H1 (cell line): ENCODE results near the gene SHOX. TPM values are rescaled to one million over a fixed set of nuclear protein-coding genes. Genes with fewer than 3 reads are reported as not detected.
A peak's percentile ranks its signal among the peaks of the same experiment; 100 is the strongest.

Experiments used
- CTCF ChIA-PET: fragments of 300-600 bp; sonication (Branson Sonifier 250); formaldehyde crosslinking; loops from one replicate; lab custom pipeline; 2021; ENCODE audit not compliant: partially characterized antibody; lab: Charles Lee
- POLR2A ChIA-PET: fragments of 300-600 bp; sonication (Branson Sonifier 250); formaldehyde crosslinking; loops from one replicate; lab custom pipeline; 2021; ENCODE audit warnings: inconsistent platforms; ENCODE audit not compliant: partially characterized antibody; lab: Charles Lee
- DNase-seq, 2 experiments: peaks; one replicate each; pipeline versions ENCODE4 v3.0.0 to v3.0.0-alpha.2; 2010 to 2022; ENCODE audit warnings: low spot score in 2 of 2, low read depth in 1 of 2, mixed read lengths in 1 of 2
- FAIRE-seq: peaks from 2 replicates; lab custom pipeline; 2011; peaks lifted over from hg19 to GRCh38; lab: Jason Lieb, UNC
- H2AFZ ChIP-seq: 2 replicates; pipeline ENCODE4 v1.8.1; 2012; ENCODE audit warnings: low read length, inconsistent platforms
- H2AK5ac ChIP-seq: 2 replicates; pipeline ENCODE4 v1.6.1; 2013; ENCODE audit warnings: low read depth, low read length
- H2BK120ac ChIP-seq: replicated peaks from 2 replicates; pipeline ENCODE3; 2013; ENCODE audit warnings: low read depth, low read length, inconsistent platforms
- H2BK12ac ChIP-seq: 2 replicates; pipeline ENCODE4 v1.6.1; 2013; ENCODE audit warnings: low read depth, low read length
- H2BK15ac ChIP-seq: 2 replicates; pipeline ENCODE4 v1.6.1; 2013; ENCODE audit warnings: low read length
- H2BK20ac ChIP-seq: 2 replicates; pipeline ENCODE4 v1.6.1; 2013; ENCODE audit warnings: low read length
- H2BK5ac ChIP-seq: 2 replicates; pipeline ENCODE4 v1.6.1; 2013; ENCODE audit warnings: low read depth, low read length
- H3K14ac ChIP-seq: 2 replicates; pipeline ENCODE4 v1.6.1; 2013; ENCODE audit warnings: inconsistent platforms; ENCODE audit not compliant: insufficient read length
- H3K18ac ChIP-seq: 2 replicates; pipeline ENCODE4 v1.6.1; 2013; ENCODE audit warnings: low read length; ENCODE audit errors: extremely low read depth
- H3K23ac ChIP-seq: 2 replicates; pipeline ENCODE4 v1.6.1; 2013; ENCODE audit warnings: inconsistent platforms; ENCODE audit not compliant: insufficient read length
- H3K23me2 ChIP-seq: 2 replicates; pipeline ENCODE4 v1.6.1; 2013; ENCODE audit warnings: low read depth, low read length
- H3K27ac ChIP-seq: 2 replicates; pipeline ENCODE4 v1.6.1; 2011; ENCODE audit warnings: low read depth, low read length, inconsistent platforms
- H3K27me3 ChIP-seq, 4 experiments: replicated peaks in 1 of 4; 1 replicate in 1 of 4; 2 replicates in 3 of 4; pipeline versions ENCODE4 v1.6.1 to v1.8.1; 2011 to 2013; ENCODE audit warnings: low read length in 3 of 4, mild to moderate bottlenecking in 3 of 4, inconsistent platforms in 2 of 4, mixed read lengths in 2 of 4, moderate library complexity in 1 of 4; ENCODE audit not compliant: control insufficient read depth in 3 of 4, insufficient read depth in 3 of 4; ENCODE audit errors: extremely low read depth in 1 of 4
- H3K36me3 ChIP-seq, 4 experiments: 2 replicates each; pipeline versions ENCODE4 v1.6.1 to v1.8.1; 2011 to 2013; ENCODE audit warnings: mild to moderate bottlenecking in 4 of 4, low read length in 3 of 4, moderate library complexity in 2 of 4, control low read depth in 1 of 4, inconsistent platforms in 1 of 4; ENCODE audit not compliant: insufficient read depth in 4 of 4, control insufficient read depth in 2 of 4
- H3K4ac ChIP-seq: replicated peaks from 2 replicates; pipeline ENCODE3; 2013; ENCODE audit warnings: low read length, low read depth, mixed read lengths, inconsistent platforms; ENCODE audit not compliant: insufficient read length
- H3K4me1 ChIP-seq, 4 experiments: replicated peaks in 1 of 4; 1 replicate in 1 of 4; 2 replicates in 3 of 4; pipeline versions ENCODE4 v1.6.1 to v1.8.1; 2011 to 2013; ENCODE audit warnings: low read length in 3 of 4, inconsistent platforms in 2 of 4, mixed read lengths in 1 of 4; ENCODE audit not compliant: insufficient read depth in 4 of 4, control insufficient read depth in 3 of 4
- H3K4me2 ChIP-seq, 2 experiments: 2 replicates each; pipeline versions ENCODE4 v1.6.1 to v1.8.1; 2011 to 2013; ENCODE audit warnings: low read depth in 2 of 2, low read length in 2 of 2, control low read depth in 1 of 2, inconsistent platforms in 1 of 2, mild to moderate bottlenecking in 1 of 2; ENCODE audit not compliant: insufficient read depth in 1 of 2
- H3K4me3 ChIP-seq, 4 experiments: fragments of 200-600, 300-600 bp in 1 of 4; sonication (generic), shearing (Covaris generic), sonication (Bioruptor Twin) in 1 of 4; 2 replicates each; pipeline versions ENCODE4 v1.5.1 to v1.8.1; 2011 to 2016; ENCODE audit warnings: low read length in 4 of 4, low read depth in 3 of 4, control low read depth in 2 of 4, inconsistent platforms in 2 of 4, mild to moderate bottlenecking in 2 of 4, mixed read lengths in 1 of 4, moderate library complexity in 1 of 4; ENCODE audit not compliant: insufficient read depth in 2 of 4; ENCODE audit errors: extremely low read depth in 1 of 4
- H3K56ac ChIP-seq: replicated peaks from 2 replicates; pipeline ENCODE3; 2013; ENCODE audit warnings: low read depth, mild to moderate bottlenecking, mixed read lengths, low read length, inconsistent platforms; ENCODE audit not compliant: insufficient read length
- H3K79me1 ChIP-seq: 2 replicates; pipeline ENCODE4 v1.6.1; 2013; ENCODE audit warnings: low read depth, low read length, control low read depth
- H3K79me2 ChIP-seq, 2 experiments: 2 replicates each; pipeline versions ENCODE4 v1.6.1 to v1.8.1; 2012 to 2013; ENCODE audit warnings: low read length in 2 of 2, mild to moderate bottlenecking in 2 of 2, inconsistent platforms in 1 of 2; ENCODE audit not compliant: insufficient read depth in 2 of 2, control insufficient read depth in 1 of 2
- H3K9ac ChIP-seq, 4 experiments: replicated peaks in 1 of 4; 1 replicate in 1 of 4; 2 replicates in 3 of 4; pipeline versions ENCODE4 v1.6.1 to v1.8.1; 2011 to 2013; ENCODE audit warnings: low read depth in 3 of 4, low read length in 3 of 4, control low read depth in 2 of 4, mild to moderate bottlenecking in 2 of 4, moderate library complexity in 2 of 4, inconsistent platforms in 1 of 4; ENCODE audit errors: extremely low read depth in 1 of 4
- H3K9me3 ChIP-seq, 2 experiments: 2 replicates each; pipeline versions ENCODE4 v1.6.1 to v1.8.1; 2012 to 2013; ENCODE audit warnings: mild to moderate bottlenecking in 2 of 2, moderate library complexity in 2 of 2, control low read depth in 1 of 2, inconsistent platforms in 1 of 2, low read depth in 1 of 2, low read length in 1 of 2, mixed read lengths in 1 of 2; ENCODE audit not compliant: insufficient read depth in 2 of 2
- H4K20me1 ChIP-seq, 2 experiments: replicated peaks in 1 of 2; 2 replicates each; pipeline versions ENCODE3 to v1.8.1; 2011 to 2013; ENCODE audit warnings: inconsistent platforms in 2 of 2, low read length in 2 of 2, mild to moderate bottlenecking in 1 of 2; ENCODE audit not compliant: insufficient read depth in 2 of 2, control insufficient read depth in 1 of 2
- H4K5ac ChIP-seq: 2 replicates; pipeline ENCODE4 v1.6.1; 2013; ENCODE audit warnings: low read length, low read depth, mixed read lengths, inconsistent platforms; ENCODE audit not compliant: insufficient read length
- H4K8ac ChIP-seq: 2 replicates; pipeline ENCODE4 v1.8.0; 2013; ENCODE audit warnings: mild to moderate bottlenecking, moderate library complexity, low read length, inconsistent platforms; ENCODE audit not compliant: insufficient read depth; ENCODE audit errors: extremely low read depth
- H4K91ac ChIP-seq: replicated peaks from 2 replicates; pipeline ENCODE3; 2013; ENCODE audit warnings: low read length, mixed read lengths, inconsistent platforms; ENCODE audit not compliant: insufficient read length
- CTBP2 ChIP-seq: IDR thresholded peaks from 2 replicates; pipeline ENCODE4 v1.7.0; 2011; ENCODE audit warnings: borderline replicate concordance, mild to moderate bottlenecking, moderate library complexity, mixed read lengths, low read length; ENCODE audit not compliant: insufficient read depth, insufficient read length
- EP300 ChIP-seq, 2 experiments: IDR thresholded peaks; 1 replicate in 1 of 2; 2 replicates in 1 of 2; pipeline ENCODE4 v1.6.1; 2011 to 2012; ENCODE audit warnings: low read depth in 2 of 2, low read length in 2 of 2, mild to moderate bottlenecking in 2 of 2, borderline replicate concordance in 1 of 2, inconsistent platforms in 1 of 2, moderate library complexity in 1 of 2
- EZH2 ChIP-seq: fragments of 200-600 bp; sonication (generic); IDR thresholded peaks from 2 replicates; pipeline ENCODE4 v1.7.1; 2012; ENCODE audit warnings: low read depth, mild to moderate bottlenecking, moderate library complexity, low read length, inconsistent platforms; ENCODE audit not compliant: severe bottlenecking
- JUND ChIP-seq: IDR thresholded peaks from 2 replicates; pipeline ENCODE4 v1.6.1; 2011; ENCODE audit warnings: mild to moderate bottlenecking, improper control_type of control experiment, low read length
- SP4 ChIP-seq: IDR thresholded peaks from 2 replicates; pipeline ENCODE4 v1.6.1; 2012; ENCODE audit warnings: low read length, inconsistent platforms
- SUZ12 ChIP-seq: fragments of 200-600 bp; sonication (generic); IDR thresholded peaks from 2 replicates; pipeline ENCODE4 v1.6.1; 2012; ENCODE audit warnings: mild to moderate bottlenecking, inconsistent platforms, low read length, moderate library complexity, mixed read lengths
- TAF7 ChIP-seq: optimal IDR thresholded peaks from 2 replicates; pipeline ENCODE3; 2011; ENCODE audit warnings: low read depth, mild to moderate bottlenecking, inconsistent platforms, low read length, moderate library complexity, borderline replicate concordance
- WGBS, 2 experiments: shearing (Covaris generic) in 1 of 2; methylation state at CpG; one replicate each; pipeline versions ENCODE4 v1.1.6 to v1.1.7; 2013 to 2015; ENCODE audit warnings: low lambda C conversion rate in 2 of 2, mixed read lengths in 2 of 2, inconsistent platforms in 1 of 2, low coverage in 1 of 2, missing lambda C conversion rate in 1 of 2; ENCODE audit not compliant: insufficient replicate concordance in 2 of 2, insufficient coverage in 1 of 2, insufficient read length in 1 of 2; ENCODE audit errors: extremely low coverage in 1 of 2, missing lambda C conversion rate in 1 of 2; 5-methylcytosine and 5-hydroxymethylcytosine counted together
- polyA plus RNA-seq, 7 experiments: library from polyadenylated mRNA; depleted of rRNA in 3 of 7; stranded (reverse) in 5 of 7; unstranded in 2 of 7; fragments of >200 nt in 5 of 7; fragments of 200-250 nt in 2 of 7; gene quantifications; 1 replicate in 5 of 7; 2 replicates in 1 of 7; 4 replicates in 1 of 7; pipeline versions ENCODE4 v1.2.1 to v1.2.3, GENCODE V29; 2011 to 2013; ENCODE audit warnings: missing spikeins in 2 of 7, mixed read lengths in 2 of 7
- total RNA-seq: library from RNA; stranded (reverse); fragmentation: NEBNext Ultra II Directional; extraction: Animal tissue kit (Norgen Biotek cat#: 25700); gene quantifications from 2 replicates; pipeline ENCODE4 v1.2.1, GENCODE V29; 2021
- TF ChIP-seq, protein P1 (sequence below): IDR thresholded peaks from 2 replicates; pipeline ENCODE4 v1.6.1; 2012; ENCODE audit warnings: inconsistent platforms
- TF ChIP-seq, protein P2 (sequence below): IDR thresholded peaks from 2 replicates; pipeline ENCODE4 v1.6.1; 2012; ENCODE audit warnings: inconsistent platforms

Gene SHOX
- total and polyA plus RNA-seq, 2 of the 8 experiments (the other 6 are each of a cell fraction or from before 2014, with no cell fraction given): 0.05 to 0.15 TPM

DNA sequence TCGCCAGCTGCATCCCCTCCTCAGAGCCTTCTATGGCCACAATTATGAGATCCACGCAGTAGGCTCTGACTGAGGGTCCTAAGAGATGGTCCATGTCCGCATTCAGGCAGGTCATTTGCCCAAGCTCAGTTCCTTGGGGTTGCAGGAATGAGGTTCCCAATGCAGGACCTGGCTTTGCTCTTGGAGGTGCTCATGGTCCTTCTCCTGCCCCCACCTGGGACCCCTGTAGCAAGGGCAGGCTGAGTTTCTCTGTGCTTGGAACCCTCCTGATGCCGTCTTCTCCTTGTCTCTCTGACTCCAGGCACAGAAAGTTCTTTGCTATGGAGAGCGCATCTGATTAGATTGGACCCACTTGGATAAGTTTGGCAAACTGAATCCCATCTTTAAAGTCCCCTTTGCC is 16.5 kb upstream of the SHOX start:
- H4K91ac ChIP-seq: no peak overlapping the region
- FAIRE-seq (no peak), DNase-seq (peak in 1 of 2 experiments; percentile 32)
- no peak overlapping the region for H3K56ac ChIP-seq
- no peak overlapping the region for H4K5ac ChIP-seq
- peaks cover 0 to 5% (median 2%) of the 10 kb centered on the region in 4 experiments; a peak in 2 of 7 replicates for H3K4me1 ChIP-seq
- 88% methylated on average over 5 of the region's 5 CpGs; no CpG with 5 or more reads in 1 of the 2 experiments for WGBS, 2 experiments
- peaks cover 13 to 25% (median 22%) of the 10 kb centered on the region in 4 experiments for H3K27me3 ChIP-seq
- no peak overlapping the region for H3K4ac ChIP-seq
- no peak overlapping the region for H3K14ac ChIP-seq
- no peak overlapping the region for H2BK12ac ChIP-seq
- no peaks in the 10 kb centered on the region for H3K79me2 ChIP-seq
- no peak overlapping the region for H2BK5ac ChIP-seq
- H2AK5ac ChIP-seq: no peak overlapping the region
- no peak overlapping the region for H4K8ac ChIP-seq
- POLR2A ChIA-PET: no interaction called here
- H3K4me2 ChIP-seq: no peak overlapping the region
- CTCF ChIA-PET: no interaction called here
- H3K4me3 ChIP-seq: no peak overlapping the region
- H2AFZ ChIP-seq: no peak overlapping the region
- no peaks in the 10 kb centered on the region for H4K20me1 ChIP-seq
- H3K27ac ChIP-seq: no peak overlapping the region
- H3K79me1 ChIP-seq: no peaks in the 10 kb centered on the region
- no peaks in the 10 kb centered on the region; the same call in 1 of the 2 replicates for H3K23me2 ChIP-seq
- no peak overlapping the region for H2BK20ac ChIP-seq
- no peak overlapping the region for H3K18ac ChIP-seq
- H3K36me3 ChIP-seq: no peaks in the 10 kb centered on the region; a peak in 1 of 8 replicates
- H3K23ac ChIP-seq: no peak overlapping the region
- no peak overlapping the region for H2BK120ac ChIP-seq
- peaks cover 19% of the 10 kb centered on the region in 2 experiments; a peak in 3 of 4 replicates for H3K9me3 ChIP-seq
- H2BK15ac ChIP-seq: no peak overlapping the region
- no peak overlapping the region for H3K9ac ChIP-seq
- no peak for TF ChIP-seq TAF7
- no peak for TF ChIP-seq CTBP2
- TF ChIP-seq, protein P1, sequence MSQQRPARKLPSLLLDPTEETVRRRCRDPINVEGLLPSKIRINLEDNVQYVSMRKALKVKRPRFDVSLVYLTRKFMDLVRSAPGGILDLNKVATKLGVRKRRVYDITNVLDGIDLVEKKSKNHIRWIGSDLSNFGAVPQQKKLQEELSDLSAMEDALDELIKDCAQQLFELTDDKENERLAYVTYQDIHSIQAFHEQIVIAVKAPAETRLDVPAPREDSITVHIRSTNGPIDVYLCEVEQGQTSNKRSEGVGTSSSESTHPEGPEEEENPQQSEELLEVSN: no peak
- no peak for TF ChIP-seq EP300 (IDR thresholded peaks at IDR 0.05; ENCODE audit: borderline replicate concordance in 1 of 2, low read depth in 2 of 2, low read length in 2 of 2)
- TF ChIP-seq JUND: no peak
- no peak for TF ChIP-seq SUZ12
- TF ChIP-seq SP4: no peak
- TF ChIP-seq EZH2: no peak
- TF ChIP-seq, protein P2, sequence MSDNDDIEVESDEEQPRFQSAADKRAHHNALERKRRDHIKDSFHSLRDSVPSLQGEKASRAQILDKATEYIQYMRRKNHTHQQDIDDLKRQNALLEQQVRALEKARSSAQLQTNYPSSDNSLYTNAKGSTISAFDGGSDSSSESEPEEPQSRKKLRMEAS: no peak
